ENCODE measurements around the gene PTPRQ.
"Not testable (repeated sequence)": the region's sequence is repeated elsewhere in the genome, so short reads cannot be mapped to it uniquely, and the experiment has no call there.

The PTPRQ gene

GRCh38 chr12:80627782-80628181 is 183.7 kb downstream of the PTPRQ start:
- in situ Hi-C loops (cut with MboI; ENCODE audit: low sequenced_read_pairs), result no loop called here

GRCh38 chr12:80632835-80633234 is 188.8 kb downstream of the PTPRQ start:
- in situ Hi-C loops (cut with MboI; ENCODE audit: low sequenced_read_pairs), result no loop called here

DNA sequence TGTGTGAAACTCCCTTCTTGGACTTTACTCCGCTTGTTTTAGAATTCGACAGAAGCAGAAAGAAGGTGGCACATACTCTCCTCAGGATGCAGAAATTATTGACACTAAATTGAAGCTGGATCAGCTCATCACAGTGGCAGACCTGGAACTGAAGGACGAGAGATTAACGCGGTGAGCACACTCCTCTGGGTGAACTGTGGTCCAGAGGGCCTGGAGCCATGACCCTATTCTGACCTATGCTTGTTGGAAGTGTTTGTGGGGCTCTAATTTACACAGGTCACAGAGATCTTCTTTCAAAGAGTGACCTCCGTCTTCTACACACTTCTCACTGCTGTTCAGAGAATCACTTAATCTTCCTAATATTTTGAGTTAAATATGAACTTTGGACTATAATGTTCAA is 190.9 kb downstream of the PTPRQ start:
- in situ Hi-C loops (cut with MboI; ENCODE audit: low sequenced_read_pairs), result no loop called here

DNA sequence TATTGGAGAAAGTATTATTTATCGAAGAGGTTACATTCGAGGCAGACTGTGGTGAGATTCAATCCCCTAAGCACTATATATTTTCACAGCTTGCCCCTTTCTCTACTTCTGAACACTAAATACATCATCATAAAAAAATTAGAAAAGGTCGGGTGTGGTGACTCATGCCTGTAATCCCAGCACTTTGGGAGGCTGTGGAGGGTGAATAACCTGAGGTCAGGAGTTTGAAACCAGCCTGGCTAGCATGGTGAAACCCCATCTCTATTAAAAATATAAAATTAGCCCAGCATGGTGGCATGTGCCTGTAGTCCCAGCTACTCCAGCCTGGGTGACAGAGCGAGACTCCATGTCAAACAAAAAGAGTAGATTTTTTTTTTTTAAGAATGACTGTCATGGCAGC is 192.8 kb downstream of the PTPRQ start:
- in situ Hi-C loops (cut with MboI; ENCODE audit: low sequenced_read_pairs), result no loop called here

DNA sequence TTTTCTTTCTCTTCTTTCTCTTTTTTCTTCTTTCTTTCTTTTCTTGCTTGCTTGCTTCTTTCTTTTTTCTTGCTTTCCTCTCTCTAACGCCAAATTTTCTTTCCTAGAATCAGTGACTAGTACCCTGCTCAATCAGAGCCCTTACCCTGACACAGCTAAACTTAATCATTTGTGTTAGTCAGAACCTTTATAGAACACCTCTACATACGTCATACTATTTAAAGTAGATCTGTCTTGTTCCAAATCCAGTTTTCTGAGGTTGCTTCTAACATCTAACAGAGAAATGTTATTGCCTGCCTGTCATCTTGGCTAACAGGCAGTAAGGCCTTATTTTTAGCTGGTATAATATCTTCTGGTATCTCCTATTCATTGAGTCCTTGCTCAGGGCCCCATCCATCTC is 197.9 kb downstream of the PTPRQ start:
- in situ Hi-C loops (cut with MboI; ENCODE audit: low sequenced_read_pairs), result no loop called here

GRCh38 chr12:80643961-80644360 is 199.9 kb downstream of the PTPRQ start:
- in situ Hi-C loops (cut with MboI; ENCODE audit: low sequenced_read_pairs), result no loop called here

DNA sequence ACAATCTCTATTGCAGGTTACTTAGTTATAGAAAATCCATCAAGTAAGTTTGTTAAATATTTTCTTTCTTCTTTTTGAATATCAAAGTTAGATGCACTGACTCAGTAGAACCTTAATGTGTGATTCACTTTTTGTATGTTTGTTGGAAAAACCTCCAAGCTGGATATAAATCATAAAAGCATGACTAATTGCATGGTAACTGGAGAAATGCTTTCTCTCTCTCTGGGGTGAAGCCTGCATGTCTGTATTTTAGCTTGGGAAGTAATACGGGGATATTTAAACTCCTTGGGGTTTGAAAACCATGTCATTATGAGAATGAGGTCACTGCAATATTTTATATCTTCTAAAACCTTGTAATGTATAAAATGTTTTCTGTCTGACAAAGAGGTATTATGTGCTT is 204.8 kb downstream of the PTPRQ start:
- in situ Hi-C loops (cut with MboI; ENCODE audit: low sequenced_read_pairs), result no loop called here

DNA sequence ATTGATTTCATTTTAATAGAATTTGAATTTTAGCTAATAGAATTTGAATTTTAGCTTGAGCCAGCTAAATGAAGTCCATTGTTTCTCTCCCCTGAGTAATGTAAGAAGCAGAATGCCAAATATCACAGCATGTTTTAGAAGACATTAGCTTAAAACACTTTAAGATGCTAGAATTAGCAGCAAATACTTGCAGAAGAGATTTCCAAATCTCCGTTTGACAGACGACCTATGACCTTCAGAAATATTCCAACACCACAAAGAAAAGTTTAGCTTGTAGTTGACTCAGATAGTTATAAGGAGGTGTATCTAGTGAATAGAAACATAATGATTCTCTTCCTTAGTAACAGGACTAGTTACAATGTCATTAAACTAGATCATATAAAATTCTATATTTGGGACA is 211.7 kb downstream of the PTPRQ start:
- in situ Hi-C loops (cut with MboI; ENCODE audit: low sequenced_read_pairs), result no loop called here

- in situ Hi-C loops (cut with MboI; ENCODE audit: low sequenced_read_pairs), result no loop called here
Measured at GRCh38 chr12:80659512-80660063, 215.6 kb downstream of the PTPRQ start.

DNA sequence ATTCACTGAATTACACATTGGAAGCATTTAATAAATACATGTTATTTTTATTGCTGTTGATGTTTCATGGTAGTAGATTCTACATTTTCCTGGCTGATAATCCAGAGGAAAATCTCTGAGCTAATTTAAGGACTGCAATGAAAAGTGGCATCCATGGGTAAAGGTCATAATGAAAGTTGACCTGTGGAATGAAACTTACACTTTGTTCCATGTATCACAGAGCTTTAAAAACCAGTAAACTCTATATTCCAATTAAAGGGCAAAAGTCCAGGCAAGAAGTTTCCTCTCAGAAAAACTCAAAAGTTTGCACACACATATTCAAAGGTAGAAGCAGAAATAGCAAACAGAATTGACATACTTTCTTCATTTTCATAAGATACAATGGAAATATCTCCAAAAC is 218.6 kb downstream of the PTPRQ start:
- in situ Hi-C loops (cut with MboI; ENCODE audit: low sequenced_read_pairs), result no loop called here

GRCh38 chr12:80670214-80670613 is 226.2 kb downstream of the PTPRQ start:
- in situ Hi-C loops (cut with MboI; ENCODE audit: low sequenced_read_pairs), result no loop called here

- in situ Hi-C loops (cut with MboI; ENCODE audit: low sequenced_read_pairs), result not testable (repeated sequence)
Measured at GRCh38 chr12:80676042-80676636, 232.1 kb downstream of the PTPRQ start.

DNA sequence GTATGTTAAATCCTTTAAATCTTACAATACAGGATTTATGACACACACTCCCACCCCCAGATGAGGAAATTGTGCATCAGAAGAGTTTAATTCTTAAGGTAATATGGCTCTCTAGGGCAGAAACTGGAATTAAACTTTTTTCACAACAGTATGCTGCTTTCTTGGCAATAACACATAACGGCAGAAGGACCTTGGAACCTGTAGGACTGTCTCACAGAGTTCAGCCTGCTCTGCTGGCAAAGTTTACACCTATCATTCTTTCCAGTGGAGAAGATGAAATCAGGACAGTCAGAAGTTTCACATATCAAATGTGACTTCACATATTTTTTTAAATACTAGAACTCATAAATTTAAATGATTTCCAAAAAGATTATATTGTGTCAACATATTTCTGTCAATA is 232.8 kb downstream of the PTPRQ start:
- in situ Hi-C loops (cut with MboI; ENCODE audit: low sequenced_read_pairs), result no loop called here

DNA sequence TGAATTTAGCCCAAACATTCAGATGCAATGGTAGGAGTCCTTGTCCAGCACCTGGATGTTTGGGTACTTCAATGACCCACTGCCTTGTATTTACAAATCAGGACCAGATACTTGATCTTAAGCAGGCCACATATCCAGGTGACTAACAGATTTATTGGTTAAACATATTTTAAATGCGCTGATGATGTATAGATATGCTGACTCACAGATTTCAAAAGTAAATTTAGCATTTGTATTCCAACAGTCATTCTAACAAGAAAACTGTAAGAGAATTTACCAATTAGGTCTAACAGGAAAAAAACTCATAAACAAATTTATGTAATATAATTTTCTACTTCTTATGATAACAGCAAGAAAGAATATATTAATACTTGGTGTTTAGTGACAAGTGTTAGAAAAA is 234.0 kb downstream of the PTPRQ start:
- in situ Hi-C loops (cut with MboI; ENCODE audit: low sequenced_read_pairs), result no loop called here

GRCh38 chr12:80679346-80680131 is 235.5 kb downstream of the PTPRQ start:
- in situ Hi-C loops (cut with MboI; ENCODE audit: low sequenced_read_pairs), result no loop called here

GRCh38 chr12:80681287-80681686 is 237.3 kb downstream of the PTPRQ start:
- in situ Hi-C loops (cut with MboI; ENCODE audit: low sequenced_read_pairs), result no loop called here

DNA sequence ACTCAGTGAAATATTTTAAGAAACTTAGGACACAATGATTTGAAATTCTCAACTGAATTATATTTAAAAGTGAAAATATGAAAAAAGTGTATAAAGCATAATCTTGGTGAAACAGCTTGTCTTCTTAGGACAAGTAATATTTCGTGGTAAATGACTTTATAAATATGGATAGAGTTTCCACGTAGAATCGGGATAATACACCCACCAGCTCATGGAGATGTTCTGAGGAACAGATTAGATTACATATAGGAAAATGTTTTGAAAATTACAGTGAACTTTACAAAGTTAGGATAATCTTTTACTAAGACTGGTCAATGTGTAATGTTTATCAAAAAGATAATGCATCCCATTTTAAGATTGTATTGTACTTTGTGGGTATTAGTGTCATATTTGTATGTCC is 237.8 kb downstream of the PTPRQ start:
- in situ Hi-C loops (cut with MboI; ENCODE audit: low sequenced_read_pairs), result no loop called here

DNA sequence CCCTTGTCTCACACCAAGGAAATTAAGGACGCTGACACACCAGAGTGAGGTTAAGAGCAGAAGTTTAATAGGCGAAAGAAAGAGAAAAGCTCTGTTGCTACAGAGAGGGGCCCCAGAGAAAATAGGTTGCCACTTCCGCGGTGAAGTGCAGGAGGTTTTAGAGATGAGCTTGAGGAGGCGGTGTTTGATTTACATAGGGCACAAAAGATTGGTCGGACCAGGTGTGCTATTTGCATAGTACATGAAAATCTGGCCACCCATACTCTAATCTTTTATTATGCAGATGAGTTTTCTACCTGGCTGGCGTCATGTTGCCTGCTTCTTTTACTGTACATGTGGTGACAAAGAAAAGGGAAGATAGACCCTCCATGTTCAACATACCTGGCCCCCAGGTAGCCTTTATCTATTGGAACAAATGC is 240.1 kb downstream of the PTPRQ start:
- in situ Hi-C loops (cut with MboI; ENCODE audit: low sequenced_read_pairs), result no loop called here

DNA sequence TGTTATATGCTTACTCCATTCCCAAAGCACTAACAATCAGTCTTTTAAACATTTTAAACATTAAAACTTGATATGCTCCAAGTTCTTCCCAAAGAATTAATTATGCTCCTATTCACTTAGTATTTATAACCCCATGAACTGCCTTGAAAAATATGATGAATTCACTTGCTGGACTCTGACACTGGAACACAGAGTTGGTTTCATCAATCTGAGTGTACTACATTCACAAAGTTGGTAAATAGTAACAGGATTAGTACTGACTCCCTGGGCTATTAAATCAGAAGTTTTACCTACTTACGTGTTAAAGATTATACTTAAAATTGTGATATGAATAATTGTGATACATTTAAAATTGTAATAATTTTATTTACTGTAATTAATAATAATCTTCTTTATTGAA is 246.1 kb downstream of the PTPRQ start:
- in situ Hi-C loops (cut with MboI; ENCODE audit: low sequenced_read_pairs), result no loop called here

GRCh38 chr12:80690513-80690912 is 246.5 kb downstream of the PTPRQ start:
- in situ Hi-C loops (cut with MboI; ENCODE audit: low sequenced_read_pairs), result no loop called here

- in situ Hi-C loops (cut with MboI; ENCODE audit: low sequenced_read_pairs), result no loop called here
Measured at GRCh38 chr12:80692114-80692513, 248.1 kb downstream of the PTPRQ start.

GRCh38 chr12:80697270-80697887 is 253.3 kb downstream of the PTPRQ start:
- in situ Hi-C loops (cut with MboI; ENCODE audit: low sequenced_read_pairs), result no loop called here
